DND-41 (cell line): ENCODE measurements around the gene MANF.

Experiments used
- ATAC-seq: fragments of 200-7000 bp; cut with Tn5 transposase; 3 replicates; pipeline ENCODE4 v1.9.1; 2021; ENCODE audit warnings: low read depth; ENCODE audit not compliant: insufficient read depth
- DNase-seq: peaks from one replicate; pipeline ENCODE4 v3.0.0-alpha.2; 2020
- H2AFZ ChIP-seq: 2 replicates; pipeline ENCODE4 v1.6.0; 2012; ENCODE audit warnings: low read depth, low read length
- H3K27ac ChIP-seq: 2 replicates; pipeline ENCODE4 v1.5.1; 2012; ENCODE audit warnings: low read length, inconsistent platforms
- H3K27me3 ChIP-seq: fragments of 200-600 bp; sonication (generic); 2 replicates; pipeline ENCODE4 v1.6.0; 2012; ENCODE audit warnings: low read length, mild to moderate bottlenecking, inconsistent platforms; ENCODE audit not compliant: insufficient read depth, poor library complexity
- H3K36me3 ChIP-seq: 2 replicates; pipeline ENCODE4 v1.5.1; 2012; ENCODE audit warnings: low read length, inconsistent platforms; ENCODE audit not compliant: insufficient read depth
- H3K4me1 ChIP-seq: 2 replicates; pipeline ENCODE4 v1.5.1; 2012; ENCODE audit warnings: mild to moderate bottlenecking, low read length; ENCODE audit not compliant: insufficient read depth
- H3K4me2 ChIP-seq: 2 replicates; pipeline ENCODE4 v1.6.0; 2012; ENCODE audit warnings: mild to moderate bottlenecking, moderate library complexity, low read length, inconsistent platforms; ENCODE audit not compliant: insufficient read depth
- H3K4me3 ChIP-seq, 2 experiments: fragments of 200-600 bp in 1 of 2; shearing (Covaris generic) in 1 of 2; 2 replicates each; pipeline ENCODE4 v1.5.1; 2012 to 2016; ENCODE audit warnings: inconsistent platforms in 2 of 2, low read length in 2 of 2, mild to moderate bottlenecking in 2 of 2, low read depth in 1 of 2, moderate library complexity in 1 of 2
- H3K79me2 ChIP-seq: 2 replicates; pipeline ENCODE4 v1.6.0; 2012; ENCODE audit warnings: low read length, inconsistent platforms; ENCODE audit not compliant: insufficient read depth
- H3K9ac ChIP-seq: 2 replicates; pipeline ENCODE4 v1.6.0; 2012; ENCODE audit warnings: low read depth, mild to moderate bottlenecking, inconsistent platforms, low read length, moderate library complexity
- H3K9me3 ChIP-seq: 2 replicates; pipeline ENCODE4 v1.5.1; 2012; ENCODE audit warnings: low read length, moderate library complexity, mild to moderate bottlenecking, inconsistent platforms; ENCODE audit not compliant: insufficient read depth, severe bottlenecking
- H4K20me1 ChIP-seq: 2 replicates; pipeline ENCODE4 v1.6.0; 2012; ENCODE audit warnings: low read length; ENCODE audit not compliant: insufficient read depth
- CTCF ChIP-seq: IDR thresholded peaks from 2 replicates; pipeline ENCODE4 v1.5.1; 2012; ENCODE audit warnings: borderline replicate concordance, low read length, moderate library complexity, mild to moderate bottlenecking; ENCODE audit not compliant: poor library complexity, severe bottlenecking; ENCODE audit errors: extremely low read depth
- EZH2 ChIP-seq: IDR thresholded peaks from 3 replicates; pipeline ENCODE4 v1.6.1; 2012; ENCODE audit warnings: borderline replicate concordance, low read depth, mild to moderate bottlenecking, moderate library complexity, low read length, inconsistent platforms; ENCODE audit not compliant: severe bottlenecking

MANF gene

GRCh38 chr3:51400166-51400565 is 15.1 kb downstream of the MANF start:
- DNase-seq = no peak
- H3K4me3 ChIP-seq = no peak overlapping the region
- ATAC-seq = no peak
- H3K27me3 ChIP-seq = no peaks in the 10 kb centered on the region
- no peak overlapping the region for H3K27ac ChIP-seq
- H3K9ac ChIP-seq = no peak overlapping the region
- H3K9me3 ChIP-seq = no peaks in the 10 kb centered on the region
- H3K79me2 ChIP-seq = peaks cover 25% of the 10 kb centered on the region
- H3K36me3 ChIP-seq = peaks cover 91% of the 10 kb centered on the region
- H3K4me1 ChIP-seq = peaks cover 5% of the 10 kb centered on the region
- H3K4me2 ChIP-seq = no peak overlapping the region
- peaks cover 52% of the 10 kb centered on the region for H4K20me1 ChIP-seq
- no peak overlapping the region for H2AFZ ChIP-seq
- TF ChIP-seq CTCF (no peak), EZH2 (no peak)

GRCh38 chr3:51401735-51402134 is 16.6 kb downstream of the MANF start:
- ATAC-seq (no peak), DNase-seq (no peak)
- Histone ChIP-seq H3K79me2 (peaks cover 18% of the 10 kb centered on the region), H3K36me3 (peaks cover 87% of the 10 kb centered on the region), H3K9ac (no peak overlapping the region), H3K27me3 (no peaks in the 10 kb centered on the region), H3K4me1 (no peaks in the 10 kb centered on the region), H3K4me2 (no peak overlapping the region), H3K27ac (no peak overlapping the region), H3K4me3 (no peak overlapping the region), H3K9me3 (no peaks in the 10 kb centered on the region), H2AFZ (no peak overlapping the region), H4K20me1 (peaks cover 37% of the 10 kb centered on the region)
- TF ChIP-seq EZH2 = no peak
- TF ChIP-seq CTCF = no peak

GRCh38 chr3:51403675-51404074 is 18.6 kb downstream of the MANF start:
- H3K4me3 ChIP-seq = no peak overlapping the region
- H3K4me1 ChIP-seq = no peaks in the 10 kb centered on the region
- peaks cover 21% of the 10 kb centered on the region for H3K79me2 ChIP-seq
- no peak overlapping the region for H3K9ac ChIP-seq
- H2AFZ ChIP-seq = no peak overlapping the region
- no peak for TF ChIP-seq EZH2
- TF ChIP-seq CTCF = no peak
- H4K20me1 ChIP-seq = peaks cover 25% of the 10 kb centered on the region
- no peak for ATAC-seq
- no peaks in the 10 kb centered on the region for H3K9me3 ChIP-seq
- no peak for DNase-seq
- H3K4me2 ChIP-seq = no peak overlapping the region
- peaks cover 87% of the 10 kb centered on the region for H3K36me3 ChIP-seq
- no peak overlapping the region for H3K27ac ChIP-seq
- no peaks in the 10 kb centered on the region for H3K27me3 ChIP-seq

- no peak for ATAC-seq
- DNase-seq = no peak
- Histone ChIP-seq H3K4me2 (no peak overlapping the region), H3K9ac (no peak overlapping the region), H3K79me2 (peaks cover 39% of the 10 kb centered on the region), H3K27me3 (no peaks in the 10 kb centered on the region), H4K20me1 (peaks cover 19% of the 10 kb centered on the region), H3K4me1 (no peaks in the 10 kb centered on the region), H3K36me3 (peaks cover 88% of the 10 kb centered on the region), H2AFZ (no peak overlapping the region), H3K9me3 (no peaks in the 10 kb centered on the region), H3K4me3 (no peak overlapping the region), H3K27ac (no peak overlapping the region)
- TF ChIP-seq CTCF (no peak), EZH2 (no peak)
Measured at GRCh38 chr3:51408021-51408420, 22.9 kb downstream of the MANF start.
